ENCODE data around the gene FURIN.

Gene FURIN

GRCh38 chr15:90883526-90883975 lies 15.2 kb downstream of the FURIN start:
- Histone ChIP-seq H3K27ac (peak overlapping the region; percentile 65), H3K27me3 (replicated peaks) (no peaks in the 10 kb centered on the region), H3K36me3 (replicated peaks) (peaks cover 40% of the 10 kb centered on the region), H3K4me3 (ENCODE audit: low read depth, low read length) (peak overlapping the region; percentile 57)
- TF ChIP-seq CTCF (IDR thresholded peaks at IDR 0.05; ENCODE audit: low read depth, low read length, missing control alignments) = no peak
- no peak for DNase-seq
- in situ Hi-C loops (cut with HindIII; ENCODE audit: low pct_ligation_motif_present, low sequenced_read_pairs) = no loop called here

- peak within 1 kb of the TSS; percentile 57 for H3K4me3 ChIP-seq (ENCODE audit: low read depth, low read length)
- no peak for DNase-seq
- in situ Hi-C loops (cut with HindIII; ENCODE audit: low pct_ligation_motif_present, low sequenced_read_pairs) = no loop called here
These were observed 15.8 kb downstream of the FURIN start, which contains the start of gene FES for GRCh38 chr15:90883976-90884718. TSS of gene FES (plus strand) at chr15:90884504. CDS start at chr15:90885046, 542 bp downstream.

GRCh38 chr15:90884719-90885431 lies 16.5 kb downstream of the FURIN start:
- peaks cover 27% of the 10 kb centered on the region for H3K36me3 ChIP-seq (replicated peaks)
- DNase-seq = no peak
- peak overlapping the region; percentile 65 for H3K27ac ChIP-seq
- in situ Hi-C loops (cut with HindIII; ENCODE audit: low pct_ligation_motif_present, low sequenced_read_pairs) = no loop called here
- no peaks in the 10 kb centered on the region for H3K27me3 ChIP-seq (replicated peaks)
- peak overlapping the region; percentile 57 for H3K4me3 ChIP-seq (ENCODE audit: low read depth, low read length)
- TF ChIP-seq CTCF (IDR thresholded peaks at IDR 0.05; ENCODE audit: low read depth, low read length, missing control alignments) = peak; percentile 1

More at GRCh38 chr15:90883976-90884718, 15.8 kb downstream of the FURIN start, which contains the start of gene FES:
- H3K27ac ChIP-seq = peak within 1 kb of the TSS; percentile 65
- H3K36me3 ChIP-seq (replicated peaks) = peaks cover 34% of the 10 kb centered on the region
- no peaks in the 10 kb centered on the region for H3K27me3 ChIP-seq (replicated peaks)
- TF ChIP-seq CTCF (IDR thresholded peaks at IDR 0.05; ENCODE audit: low read depth, low read length, missing control alignments) = no peak

GRCh38 chr15:90885432-90886290 lies 17.3 kb downstream of the FURIN start:
- H3K4me3 ChIP-seq (ENCODE audit: low read depth, low read length) = no peak overlapping the region
- peaks cover 19% of the 10 kb centered on the region for H3K36me3 ChIP-seq (replicated peaks)
- DNase-seq = peak; percentile 43
- no peaks in the 10 kb centered on the region for H3K27me3 ChIP-seq (replicated peaks)
- H3K27ac ChIP-seq = no peak overlapping the region
- peak; percentile 98 for TF ChIP-seq CTCF (IDR thresholded peaks at IDR 0.05; ENCODE audit: low read depth, low read length, missing control alignments)
- in situ Hi-C loops (cut with HindIII; ENCODE audit: low pct_ligation_motif_present, low sequenced_read_pairs) = no loop called here

GRCh38 chr15:90886291-90886614 lies 17.9 kb downstream of the FURIN start:
- peaks cover 13% of the 10 kb centered on the region for H3K36me3 ChIP-seq (replicated peaks)
- in situ Hi-C loops (cut with HindIII; ENCODE audit: low pct_ligation_motif_present, low sequenced_read_pairs) = no loop called here
- no peak overlapping the region for H3K4me3 ChIP-seq (ENCODE audit: low read depth, low read length)
- no peak for TF ChIP-seq CTCF (IDR thresholded peaks at IDR 0.05; ENCODE audit: low read depth, low read length, missing control alignments)
- no peak overlapping the region for H3K27ac ChIP-seq
- H3K27me3 ChIP-seq (replicated peaks) = no peaks in the 10 kb centered on the region
- DNase-seq = no peak
